BLaER1 treated with 17β-estradiol and CSF1 and Interleukin-3, amounts not matched to agents 10 nM and 100 nM (cell line): ENCODE measurements around the gene CALML4.

Experiments
- H3K27ac ChIP-seq, 11 experiments: shearing (Covaris generic); formaldehyde crosslinking; 2 replicates each; pipeline ENCODE4 v1.8.1; 2022
- H3K27me3 ChIP-seq, 11 experiments: shearing (Covaris generic); formaldehyde crosslinking; 2 replicates each; pipeline ENCODE4 v1.8.1; 2022
- H3K36me3 ChIP-seq, 11 experiments: shearing (Covaris generic); formaldehyde crosslinking; 2 replicates each; pipeline ENCODE4 v1.8.1; 2022
- H3K4me1 ChIP-seq, 10 experiments: shearing (Covaris generic); formaldehyde crosslinking; 2 replicates each; pipeline ENCODE4 v1.8.1; 2022
- H3K4me2 ChIP-seq, 11 experiments: shearing (Covaris generic); formaldehyde crosslinking; 2 replicates each; pipeline ENCODE4 v1.8.1; 2022
- H3K4me3 ChIP-seq, 10 experiments: shearing (Covaris generic); formaldehyde crosslinking; 2 replicates each; pipeline ENCODE4 v1.8.1; 2022
- H3K9ac ChIP-seq, 11 experiments: shearing (Covaris generic); formaldehyde crosslinking; 2 replicates each; pipeline ENCODE4 v1.8.1; 2022
- H3K9me3 ChIP-seq, 11 experiments: shearing (Covaris generic); formaldehyde crosslinking; replicated peaks in 1 of 11; 2 replicates each; pipeline ENCODE4 v1.8.1; 2022
- H4K20me1 ChIP-seq, 11 experiments: shearing (Covaris generic); formaldehyde crosslinking; 2 replicates each; pipeline ENCODE4 v1.8.1; 2022
- Cebpa-rat ChIP-seq, 11 experiments: shearing (Covaris generic); IDR thresholded peaks; 2 replicates each; pipeline ENCODE4 v1.8.1; 2022

CALML4 gene

DNA sequence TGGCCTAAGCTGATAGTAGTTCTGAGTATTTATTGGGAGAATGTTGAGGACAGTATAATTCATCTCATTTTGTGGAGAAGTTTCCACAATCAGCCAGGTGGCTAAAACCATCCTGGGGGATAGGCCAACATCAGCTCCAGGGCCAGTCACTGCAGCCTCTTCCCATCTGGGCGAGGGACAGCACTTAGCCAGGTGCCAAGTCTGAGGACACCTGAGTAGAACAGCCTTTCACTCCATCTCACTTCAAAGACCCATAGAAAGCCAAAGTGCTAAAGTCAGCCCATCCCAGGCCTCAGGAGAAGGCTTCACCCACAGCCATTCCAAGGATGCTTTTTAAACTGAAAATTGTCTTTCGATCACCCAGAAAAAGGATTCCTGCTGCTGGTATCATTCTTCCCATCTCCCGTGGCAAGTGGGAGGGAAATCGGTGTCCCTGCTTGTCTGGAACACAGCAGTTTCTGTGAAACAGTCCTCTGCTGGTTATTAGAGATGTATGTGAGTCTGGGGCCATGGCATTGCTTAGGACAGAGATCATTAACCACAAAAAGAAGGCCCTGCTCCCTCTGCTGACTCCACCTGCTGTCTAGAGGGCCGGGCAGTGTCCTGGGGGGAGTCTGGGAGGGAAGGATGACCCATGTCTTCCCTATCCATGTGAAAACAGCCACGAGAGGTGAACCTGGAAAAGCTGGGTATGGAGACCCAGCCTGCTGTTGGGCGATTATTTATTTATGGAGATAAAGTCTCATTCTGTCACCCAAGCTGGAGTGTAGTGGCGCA, 9.6 kb downstream of the CALML4 start:
- Histone ChIP-seq H3K36me3 (peaks cover 57 to 87% (median 69%) of the 10 kb centered on the region in 11 experiments), H3K9me3 (no peaks in the 10 kb centered on the region), H3K27me3 (no peaks in the 10 kb centered on the region), H3K27ac (no peak overlapping the region), H3K9ac (no peak overlapping the region), H3K4me2 (no peak overlapping the region), H4K20me1 (peaks cover 3 to 85% (median 41%) of the 10 kb centered on the region in 11 experiments; a peak in 16 of 22 replicates), H3K4me3 (no peak overlapping the region), H3K4me1 (peaks cover 11 to 26% (median 15%) of the 10 kb centered on the region in 10 experiments)
- no peak for TF ChIP-seq Cebpa-rat (IDR thresholded peaks at IDR 0.05)

DNA sequence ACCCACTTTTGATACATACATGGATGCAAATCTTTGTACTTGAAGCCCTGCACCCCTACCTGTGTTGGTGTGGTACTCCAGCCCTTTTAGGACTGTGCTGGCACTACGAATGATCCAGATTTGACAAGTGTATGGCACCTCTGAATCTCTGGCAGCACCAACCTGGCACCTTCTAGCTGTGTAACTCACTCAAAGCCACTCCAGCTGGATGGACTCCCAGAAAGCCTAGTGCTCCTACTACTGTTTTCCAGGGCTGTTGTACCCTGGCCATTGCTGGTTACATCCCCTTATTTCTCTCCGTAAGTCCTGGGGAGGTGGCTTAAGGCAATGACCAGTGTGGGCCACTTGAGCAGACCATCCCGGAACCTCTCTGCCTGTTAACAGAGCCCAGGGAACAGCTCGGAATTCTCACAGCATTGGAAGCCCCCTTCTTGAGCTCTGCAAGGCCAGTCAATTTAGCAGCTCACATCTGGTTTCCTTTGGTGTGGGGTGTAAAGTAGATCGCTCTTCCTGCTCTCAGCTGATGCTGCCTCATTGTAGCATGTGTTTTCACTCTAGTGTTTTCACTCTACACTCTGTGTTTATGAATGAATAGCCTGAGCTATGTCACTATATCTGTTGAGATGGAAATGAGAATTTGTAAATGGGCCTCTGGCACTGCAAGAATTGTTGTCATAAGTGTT, 12.2 kb downstream of the CALML4 start:
- no peak overlapping the region for H3K27ac ChIP-seq
- no peak overlapping the region for H3K4me3 ChIP-seq
- H4K20me1 ChIP-seq, result peaks cover 3 to 64% (median 21%) of the 10 kb centered on the region in 11 experiments; a peak in 14 of 22 replicates
- peaks cover 78 to 100% (median 88%) of the 10 kb centered on the region in 11 experiments for H3K36me3 ChIP-seq
- no peaks in the 10 kb centered on the region for H3K27me3 ChIP-seq
- TF ChIP-seq Cebpa-rat (IDR thresholded peaks at IDR 0.05), result no peak
- H3K4me1 ChIP-seq, result peaks cover 0 to 4% (median 0%) of the 10 kb centered on the region in 10 experiments; a peak in 2 of 20 replicates
- H3K4me2 ChIP-seq, result no peak overlapping the region
- no peak overlapping the region for H3K9ac ChIP-seq
- no peaks in the 10 kb centered on the region for H3K9me3 ChIP-seq

GRCh38 chr15:68192117-68192516, 13.0 kb downstream of the CALML4 start:
- no peak overlapping the region for H3K9ac ChIP-seq

DNA sequence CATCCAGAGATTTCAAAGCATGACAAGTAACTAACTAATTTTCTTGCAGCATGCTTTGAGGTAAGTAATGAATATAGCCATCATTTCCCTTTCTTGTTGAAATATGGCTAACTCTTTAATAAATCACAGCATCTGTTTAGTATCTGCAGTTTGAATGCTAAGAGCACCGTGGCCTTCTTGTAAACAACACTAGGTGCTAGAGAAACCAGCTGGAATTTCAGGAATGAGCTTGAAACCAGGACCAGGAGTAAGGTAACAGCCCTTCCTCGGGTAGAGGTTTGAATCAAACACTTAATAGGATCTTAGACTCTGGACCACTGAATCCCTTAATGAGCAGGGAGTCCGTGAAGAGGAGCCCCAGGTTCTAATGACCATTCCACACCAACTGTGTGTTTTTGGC, 13.6 kb downstream of the CALML4 start:
- Histone ChIP-seq H3K4me3 (no peak overlapping the region), H3K4me1 (no peaks in the 10 kb centered on the region), H3K36me3 (peaks cover 84 to 100% (median 88%) of the 10 kb centered on the region in 11 experiments), H3K9ac (no peak overlapping the region), H4K20me1 (peaks cover 2 to 51% (median 19%) of the 10 kb centered on the region in 11 experiments; a peak in 12 of 22 replicates), H3K27ac (no peak overlapping the region), H3K9me3 (no peaks in the 10 kb centered on the region), H3K4me2 (no peak overlapping the region), H3K27me3 (no peaks in the 10 kb centered on the region)
- no peak for TF ChIP-seq Cebpa-rat (IDR thresholded peaks at IDR 0.05)

More at GRCh38 chr15:68192117-68192516, 13.0 kb downstream of the CALML4 start:
- peaks cover 82 to 100% (median 88%) of the 10 kb centered on the region in 11 experiments for H3K36me3 ChIP-seq
- no peaks in the 10 kb centered on the region for H3K9me3 ChIP-seq
- no peak for TF ChIP-seq Cebpa-rat (IDR thresholded peaks at IDR 0.05)
- H3K27me3 ChIP-seq, result no peaks in the 10 kb centered on the region
- H3K27ac ChIP-seq, result no peak overlapping the region
- H3K4me2 ChIP-seq, result no peak overlapping the region
- 0 out of 20 replicates have a peak, but pooled peaks cover 0 to 1% (median 0%) of the 10 kb centered on the region in 10 experiments for H3K4me1 ChIP-seq
- H3K4me3 ChIP-seq, result no peak overlapping the region
- H4K20me1 ChIP-seq, result peaks cover 2 to 57% (median 19%) of the 10 kb centered on the region in 11 experiments; a peak in 12 of 22 replicates

DNA sequence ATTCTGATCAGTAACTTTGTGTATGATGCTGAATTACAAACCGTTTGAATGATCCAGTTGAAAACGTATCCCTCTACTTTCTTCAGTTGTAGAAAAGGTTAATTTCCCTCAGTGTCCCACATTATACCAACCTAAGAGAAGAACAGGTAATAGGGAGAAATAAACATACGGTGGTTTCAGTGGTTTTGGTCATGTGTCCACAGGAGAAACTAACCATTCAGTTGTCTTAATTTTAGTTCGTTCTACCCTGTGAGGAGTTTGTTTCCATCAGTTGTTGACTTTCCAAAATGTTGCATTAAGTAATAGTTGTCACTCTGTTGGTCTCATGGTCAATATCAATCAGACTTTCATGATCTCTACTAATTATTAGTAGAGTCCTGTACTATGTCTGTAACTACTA, 15.1 kb downstream of the CALML4 start:
- Histone ChIP-seq H3K4me2 (no peak overlapping the region), H3K9me3 (no peaks in the 10 kb centered on the region), H3K4me1 (peaks cover 0 to 5% (median 0%) of the 10 kb centered on the region in 10 experiments; a peak in 4 of 20 replicates), H3K27ac (no peak overlapping the region), H3K36me3 (peaks cover 87 to 100% (median 93%) of the 10 kb centered on the region in 11 experiments), H4K20me1 (peaks cover 0 to 46% (median 6%) of the 10 kb centered on the region in 11 experiments; a peak in 12 of 22 replicates), H3K27me3 (no peaks in the 10 kb centered on the region), H3K4me3 (no peak overlapping the region), H3K9ac (no peak overlapping the region)
- no peak for TF ChIP-seq Cebpa-rat (IDR thresholded peaks at IDR 0.05)

DNA sequence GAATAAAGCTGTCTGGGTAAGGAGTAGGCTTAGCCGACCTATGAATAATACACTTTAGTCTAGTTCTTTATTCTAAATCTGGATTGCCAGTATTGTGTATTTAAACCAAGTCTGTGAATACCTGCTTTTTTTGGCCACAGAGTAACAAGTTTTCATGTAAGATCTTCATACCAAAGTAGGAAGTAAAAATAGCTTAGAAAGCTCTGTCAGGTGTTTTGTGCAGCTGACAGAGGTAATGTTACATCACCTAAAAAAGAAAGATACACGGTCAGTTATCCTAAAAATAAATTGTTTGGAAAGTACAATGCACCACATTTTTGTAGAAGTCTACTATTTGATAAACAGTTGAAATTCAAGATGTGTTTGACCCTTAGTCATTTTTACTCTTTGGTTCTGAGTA, 16.5 kb downstream of the CALML4 start:
- Histone ChIP-seq H3K4me3 (no peak overlapping the region), H3K27ac (no peak overlapping the region)

DNA sequence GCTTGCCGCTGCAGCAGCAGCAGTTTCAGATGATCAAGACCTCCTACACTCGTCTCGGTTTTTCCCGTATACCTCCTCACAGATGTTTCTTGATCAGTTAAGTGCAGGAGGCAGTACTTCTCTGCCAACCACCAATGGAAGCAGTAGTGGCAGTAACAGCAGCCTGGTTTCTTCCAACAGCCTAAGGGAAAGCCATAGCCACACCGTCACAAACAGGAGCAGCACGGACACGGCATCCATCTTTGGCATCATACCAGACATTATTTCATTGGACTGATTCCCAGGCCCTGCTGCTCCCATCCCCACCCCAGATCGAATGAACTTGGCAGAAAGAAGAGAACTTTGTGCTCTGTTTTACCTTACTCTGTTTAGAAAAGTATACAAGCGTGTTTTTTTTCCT, 17.6 kb downstream of the CALML4 start:
- Histone ChIP-seq H3K9me3 (no peaks in the 10 kb centered on the region), H3K27ac (no peak overlapping the region), H3K27me3 (no peaks in the 10 kb centered on the region), H3K4me1 (peaks cover 0 to 27% (median 3%) of the 10 kb centered on the region in 10 experiments; a peak in 8 of 20 replicates), H3K9ac (no peak overlapping the region), H3K36me3 (peaks cover 94 to 100% (median 97%) of the 10 kb centered on the region in 11 experiments), H4K20me1 (peaks cover 0 to 36% (median 0%) of the 10 kb centered on the region in 11 experiments; a peak in 7 of 22 replicates), H3K4me3 (no peak overlapping the region), H3K4me2 (no peak overlapping the region)
- TF ChIP-seq Cebpa-rat (IDR thresholded peaks at IDR 0.05), result no peak

More for the DNA sequence above, 16.5 kb downstream of the CALML4 start:
- Histone ChIP-seq H3K27me3 (no peaks in the 10 kb centered on the region), H3K36me3 (peaks cover 94 to 100% (median 97%) of the 10 kb centered on the region in 11 experiments), H3K9me3 (no peaks in the 10 kb centered on the region), H3K4me1 (peaks cover 0 to 19% (median 3%) of the 10 kb centered on the region in 10 experiments; a peak in 8 of 20 replicates), H3K4me2 (no peak overlapping the region), H4K20me1 (peaks cover 0 to 44% (median 4%) of the 10 kb centered on the region in 11 experiments; a peak in 10 of 22 replicates), H3K9ac (no peak overlapping the region)
- no peak for TF ChIP-seq Cebpa-rat (IDR thresholded peaks at IDR 0.05)

DNA sequence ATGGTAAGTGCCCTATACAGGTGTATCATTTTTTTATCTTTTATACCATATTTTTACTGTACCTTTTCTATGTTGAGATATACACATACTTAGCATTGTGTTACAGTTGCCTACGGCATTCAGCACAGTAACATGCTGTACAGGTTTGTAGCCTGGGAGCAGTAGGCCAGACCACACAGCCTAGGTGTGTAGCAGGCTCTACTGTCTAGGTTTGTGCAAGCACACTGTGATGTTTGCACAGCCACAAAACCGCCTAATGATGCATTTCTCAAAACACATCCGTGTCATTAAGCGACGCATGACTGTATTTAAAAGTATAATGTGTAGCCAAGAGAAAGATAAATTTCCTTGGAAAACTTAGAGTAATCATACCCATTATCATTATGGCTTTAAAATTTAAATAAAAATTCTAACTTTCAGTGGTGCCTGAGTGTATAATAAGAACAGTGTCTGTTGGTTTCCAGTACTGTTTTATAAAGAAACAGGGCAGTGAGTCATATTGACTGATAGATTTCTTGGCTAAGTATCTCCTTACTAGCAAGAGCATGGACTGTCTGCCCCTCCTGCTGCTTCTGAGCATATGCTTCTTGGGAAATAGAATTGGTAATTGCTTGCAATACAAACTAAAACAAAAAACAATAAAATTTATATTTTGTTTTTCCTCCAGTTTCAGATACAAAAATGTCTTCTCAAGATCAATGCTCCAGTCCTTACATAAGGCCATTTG, 18.3 kb downstream of the CALML4 start:
- Histone ChIP-seq H3K9me3 (no peaks in the 10 kb centered on the region), H3K27me3 (no peaks in the 10 kb centered on the region), H3K4me1 (peaks cover 0 to 27% (median 3%) of the 10 kb centered on the region in 10 experiments; a peak in 8 of 20 replicates), H3K9ac (no peak overlapping the region), H3K4me2 (no peak overlapping the region), H3K36me3 (peaks cover 93 to 100% (median 96%) of the 10 kb centered on the region in 11 experiments), H3K4me3 (no peak overlapping the region), H4K20me1 (peaks cover 0 to 31% (median 0%) of the 10 kb centered on the region in 11 experiments; a peak in 7 of 22 replicates), H3K27ac (no peak overlapping the region)
- TF ChIP-seq Cebpa-rat (IDR thresholded peaks at IDR 0.05), result no peak
